Left forelimb (tissue), 1 donor: Measurements from ENCODE around the gene RTCA.
A peak's percentile ranks its signal among the peaks of the same experiment; 100 is the strongest.
"Not testable (repeated sequence)": the region's sequence is repeated elsewhere in the genome, so short reads cannot be mapped to it uniquely, and the experiment has no call there.

ENCODE experiments used
- DNase-seq: peaks from one replicate; pipeline ENCODE4 v3.0.0-alpha.2; 2018; ENCODE audit warnings: low spot score

RTCA gene

DNA sequence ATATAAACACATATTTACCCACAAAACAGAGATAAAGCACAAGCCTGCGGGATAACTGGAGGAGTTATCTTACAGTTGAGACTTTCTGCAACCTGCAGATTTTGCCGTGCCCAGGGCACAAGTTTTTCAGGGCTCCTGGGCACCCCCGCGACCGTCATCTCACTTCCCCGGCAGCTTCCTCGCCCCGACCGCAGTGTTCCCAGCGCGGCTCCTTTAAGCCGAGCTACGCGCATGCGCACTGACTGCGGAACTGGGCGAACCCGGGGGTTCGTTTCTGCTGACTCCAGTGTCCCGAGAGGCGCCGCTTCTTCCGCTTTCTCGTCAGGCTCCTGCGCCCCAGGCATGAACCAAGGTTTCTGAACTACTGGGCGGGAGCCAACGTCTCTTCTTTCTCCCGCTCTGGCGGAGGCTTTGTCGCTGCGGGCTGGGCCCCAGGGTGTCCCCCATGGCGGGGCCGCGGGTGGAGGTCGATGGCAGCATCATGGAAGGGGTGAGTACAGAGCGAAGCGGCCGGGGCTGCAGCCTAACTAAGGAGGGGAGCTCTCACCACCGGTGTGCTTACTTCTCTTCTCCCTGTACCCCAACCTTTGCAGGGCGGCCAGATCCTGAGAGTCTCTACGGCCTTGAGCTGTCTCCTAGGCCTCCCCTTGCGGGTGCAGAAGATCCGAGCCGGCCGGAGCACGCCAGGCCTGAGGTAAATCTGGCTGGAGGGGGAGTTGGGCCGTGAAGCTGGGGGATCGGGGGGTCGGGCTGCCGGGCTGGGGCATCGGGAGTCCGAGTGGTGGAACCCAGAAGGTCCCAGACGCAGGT lies at the start of gene RTCA:
RTCA (plus strand) TSS at position 286 of the 810 bp plus-strand sequence; CDS start at position 446, 160 bp downstream.
- peak; percentile 94 for DNase-seq

DNA sequence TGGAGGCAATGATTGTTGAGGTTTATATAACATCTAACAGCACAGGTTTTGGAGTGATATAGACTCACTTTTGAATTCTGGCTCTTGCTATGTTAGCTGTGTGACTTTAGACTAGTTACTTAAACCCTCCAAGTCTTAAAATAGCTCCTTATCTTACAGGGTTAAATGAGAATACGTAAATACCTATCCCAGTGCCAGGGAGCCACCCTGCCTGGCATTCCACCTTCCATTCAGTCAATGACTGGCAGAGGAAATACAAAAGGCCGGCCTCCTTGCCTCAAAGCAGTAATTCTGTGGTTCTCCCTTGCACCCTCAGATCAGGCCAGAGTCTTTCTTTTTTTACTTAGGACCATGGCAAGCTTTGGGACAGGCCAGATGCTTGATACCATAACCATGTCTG lies 48.2 kb upstream of the RTCA start:
- no peak for DNase-seq

DNA sequence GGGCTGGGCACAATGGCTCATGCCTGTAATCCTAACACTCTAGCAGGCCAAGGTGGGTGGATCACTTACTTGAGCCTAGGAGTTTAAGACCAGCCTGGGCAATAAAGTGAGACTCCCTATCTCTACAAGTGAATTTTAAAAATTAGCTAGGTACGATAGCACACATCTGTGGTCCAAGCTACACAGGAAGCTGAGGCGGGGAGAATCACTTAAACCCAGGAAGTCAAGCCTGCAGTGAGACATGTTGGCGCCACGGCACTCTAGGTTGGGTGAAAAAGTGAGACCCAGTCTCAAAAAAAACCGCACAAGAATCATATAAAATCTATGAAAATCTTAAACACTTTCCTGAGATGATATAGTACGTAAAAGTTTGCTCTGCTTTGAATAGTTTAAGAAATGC lies 46.6 kb upstream of the RTCA start:
- no peak for DNase-seq

DNA sequence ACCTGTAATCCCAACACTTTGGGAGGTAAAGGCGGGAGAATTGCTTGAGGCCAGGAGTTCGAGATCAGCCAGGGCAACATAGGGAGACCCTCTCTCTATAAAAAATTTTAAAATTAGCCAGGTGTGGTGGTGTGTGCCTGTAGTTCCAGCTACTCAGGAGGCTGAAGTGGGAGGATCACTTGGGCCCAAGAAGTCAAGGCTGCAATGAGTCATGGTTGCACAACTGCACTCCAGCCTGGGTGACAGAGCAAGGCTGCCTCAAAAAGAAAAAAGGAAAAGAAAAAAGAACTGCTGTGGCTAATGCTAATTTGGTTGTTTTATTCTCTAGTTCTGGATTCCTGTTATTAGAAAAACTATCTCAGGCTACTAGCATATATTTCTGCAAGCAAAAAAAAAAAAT lies 46.1 kb upstream of the RTCA start:
- no peak for DNase-seq

DNA sequence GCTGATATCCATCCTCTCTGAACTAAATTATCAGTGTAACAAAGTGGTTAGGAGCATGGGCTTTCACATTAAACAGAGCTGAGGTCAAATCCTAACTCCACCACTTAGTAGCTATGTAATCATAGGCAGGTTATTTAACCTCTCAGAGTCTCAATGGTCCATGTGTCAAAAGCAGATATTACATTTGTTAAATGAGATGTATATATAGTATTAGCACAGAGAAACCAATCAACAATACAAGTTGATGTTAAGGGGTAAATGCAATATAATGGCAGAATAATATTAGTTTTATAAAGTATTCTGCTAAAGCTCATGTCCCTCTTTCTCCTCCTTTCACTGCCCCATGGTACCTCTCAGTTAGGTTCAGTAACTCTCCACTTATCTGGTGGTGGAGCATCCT lies 43.6 kb upstream of the RTCA start:
- DNase-seq: no peak

DNA sequence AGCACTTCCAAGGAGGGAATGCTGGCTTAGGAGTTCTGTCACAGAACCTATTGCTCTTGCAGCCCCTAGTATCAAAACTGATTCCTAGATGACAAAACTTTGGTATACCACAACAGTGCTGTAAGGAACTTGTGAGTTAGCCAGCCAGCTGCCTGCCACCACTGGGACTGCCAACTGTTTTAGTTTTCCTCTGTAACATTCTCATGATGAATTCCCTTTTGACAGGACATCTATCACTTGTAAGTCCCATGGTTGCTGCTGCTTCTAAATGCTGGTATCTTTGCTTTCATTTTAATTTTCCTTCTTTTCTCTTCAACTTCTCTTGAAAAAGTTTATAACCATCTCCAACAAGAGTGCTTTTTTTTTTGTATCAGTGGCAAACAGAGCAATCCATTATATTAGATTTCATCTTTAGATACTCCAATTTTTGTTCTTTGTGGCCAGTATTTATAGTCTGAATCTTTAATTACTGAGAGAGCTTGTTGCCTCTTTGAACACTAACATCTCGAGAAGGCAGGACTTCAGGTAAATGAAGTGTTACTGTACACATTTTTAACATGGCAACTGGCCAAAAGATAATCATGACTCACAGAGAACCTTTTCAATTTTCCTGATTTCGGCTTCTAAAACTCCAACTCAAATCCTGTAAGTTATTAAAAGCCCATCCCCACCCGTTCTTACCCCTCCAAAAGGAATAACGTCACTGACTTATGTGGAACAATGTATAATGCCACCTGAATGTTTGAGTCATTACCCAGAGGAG lies 36.2 kb upstream of the RTCA start:
- no peak for DNase-seq

DNA sequence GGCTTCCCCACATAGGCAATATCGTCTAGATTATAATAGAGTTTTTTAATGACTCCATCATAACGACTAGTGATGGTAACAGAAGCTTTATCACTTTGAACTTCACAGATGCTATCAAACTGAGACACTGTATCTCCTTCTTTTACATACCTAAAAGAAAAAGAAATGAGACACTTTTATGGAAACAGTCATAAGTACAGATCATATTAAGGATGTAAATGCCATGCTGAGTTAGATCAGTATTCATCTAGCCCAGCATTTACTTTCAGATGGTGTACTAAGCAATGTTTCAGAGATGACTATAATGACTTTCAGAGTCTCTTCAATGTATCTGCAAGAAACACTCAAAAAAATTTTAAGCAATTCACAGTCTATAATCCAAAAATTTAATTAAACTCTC lies 35.3 kb upstream of the RTCA start:
- DNase-seq: no peak

DNA sequence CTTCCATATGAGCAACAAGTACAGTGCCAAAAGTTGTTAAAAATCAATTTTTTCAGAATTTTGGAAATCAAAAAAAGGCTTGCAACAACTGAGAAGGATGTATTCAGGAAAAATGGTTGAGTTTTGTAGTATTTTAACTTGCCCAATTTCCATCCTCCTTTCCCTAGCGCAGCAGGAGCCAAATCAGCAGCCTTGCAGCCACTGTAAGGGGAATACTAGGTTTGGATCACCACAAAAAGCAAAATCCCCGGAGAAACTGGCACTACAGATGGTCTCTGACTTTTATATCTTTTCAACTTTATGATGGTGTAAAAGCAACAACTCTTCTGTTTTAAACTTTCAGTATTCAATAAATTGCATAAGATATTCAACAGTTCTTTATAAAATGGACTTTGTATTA lies 34.3 kb upstream of the RTCA start:
- DNase-seq: no peak

DNA sequence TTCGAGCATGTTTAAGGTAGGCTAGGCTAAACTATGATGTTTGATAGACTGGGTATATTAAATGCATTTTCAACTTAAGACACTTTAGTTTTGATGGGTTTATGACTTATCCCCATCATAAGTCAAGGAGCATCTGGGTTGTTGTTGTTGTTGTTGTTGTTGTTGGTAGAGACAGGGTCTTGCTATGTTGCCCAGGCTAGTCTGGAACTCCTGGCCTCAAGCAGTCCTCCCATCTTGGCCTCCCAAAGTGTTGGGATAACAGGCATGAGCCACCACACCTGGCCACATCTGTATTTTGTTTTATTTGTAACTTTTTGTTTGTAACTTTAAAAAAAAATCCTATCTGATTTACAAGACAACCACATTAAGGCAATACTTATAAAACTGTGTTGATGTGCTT lies 33.9 kb upstream of the RTCA start:
- DNase-seq: no peak

DNA sequence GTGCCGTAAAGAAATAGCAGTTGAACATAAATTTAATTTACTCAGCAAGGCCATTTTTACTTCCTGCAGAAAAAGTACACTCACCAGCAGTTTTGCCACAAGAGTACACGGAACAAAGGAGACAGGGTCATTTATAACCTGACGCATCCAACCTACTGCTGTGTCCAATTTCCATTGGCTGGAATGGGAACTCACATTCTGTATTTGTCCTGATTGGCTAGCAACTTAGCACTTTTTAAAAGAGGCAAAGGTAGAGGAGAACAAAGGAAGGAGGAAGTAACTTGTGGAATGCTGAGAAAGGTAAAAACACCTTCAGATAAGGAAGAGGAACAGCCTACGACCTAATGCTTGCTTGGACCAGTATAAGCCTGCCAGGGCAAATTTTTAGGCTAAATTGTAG lies 32.5 kb upstream of the RTCA start:
- DNase-seq: not testable (repeated sequence)

DNA sequence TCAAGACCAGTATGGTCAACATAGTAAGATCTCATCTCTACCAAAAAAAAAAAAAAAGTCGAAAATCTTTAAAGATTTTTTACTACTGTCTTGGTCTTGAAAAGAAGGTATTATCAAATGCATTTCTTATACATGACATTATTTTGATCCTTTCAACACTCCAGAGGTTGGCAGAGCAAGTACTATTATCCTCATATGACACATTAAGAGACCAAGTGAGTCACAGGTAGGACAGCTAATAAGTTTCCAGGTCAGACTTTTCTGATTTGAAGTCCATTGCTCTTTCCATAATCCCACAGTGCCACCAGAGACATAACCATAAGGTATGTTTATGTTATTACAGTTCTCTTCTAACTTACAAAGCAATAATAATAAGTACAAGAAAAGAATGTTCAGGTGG lies 31.6 kb upstream of the RTCA start:
- DNase-seq: no peak

DNA sequence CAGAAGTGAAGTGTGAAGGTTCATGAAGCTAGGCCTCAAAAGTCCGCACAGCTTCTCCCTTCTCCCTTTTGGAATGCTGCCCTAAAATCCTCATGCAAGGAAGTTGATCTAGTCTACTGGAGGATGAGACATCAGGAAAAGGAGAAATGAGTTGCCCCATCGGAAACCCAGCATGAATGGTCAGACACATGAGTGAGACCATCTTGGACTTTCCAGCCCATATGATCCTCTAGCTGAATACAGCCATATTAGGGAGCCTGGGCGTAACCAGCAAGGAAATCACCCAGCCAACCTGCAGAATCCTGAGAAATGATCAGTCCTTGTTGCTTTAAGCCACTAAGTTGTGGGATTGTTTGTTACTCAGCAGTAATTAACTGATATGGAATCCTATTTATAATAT lies 28.9 kb upstream of the RTCA start:
- DNase-seq: no peak

DNA sequence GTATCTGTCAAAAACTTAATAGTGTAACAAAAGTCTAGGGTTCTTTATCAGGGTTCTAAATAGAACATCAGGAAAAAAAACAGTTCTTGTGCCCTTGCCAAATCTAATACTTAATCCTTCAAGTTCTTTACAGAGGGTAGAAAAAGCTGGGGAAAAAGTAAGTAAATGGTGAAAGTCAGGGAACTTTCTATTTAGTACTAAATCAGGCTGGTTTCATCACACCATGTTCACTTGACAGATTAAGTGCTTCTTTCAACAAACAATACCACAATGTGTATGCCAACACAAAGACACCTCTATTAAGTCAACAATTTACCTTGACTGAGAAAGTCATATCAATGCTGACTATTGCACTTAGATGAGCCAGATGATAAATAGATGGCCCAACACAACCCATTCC lies 26.1 kb upstream of the RTCA start:
- DNase-seq: no peak

DNA sequence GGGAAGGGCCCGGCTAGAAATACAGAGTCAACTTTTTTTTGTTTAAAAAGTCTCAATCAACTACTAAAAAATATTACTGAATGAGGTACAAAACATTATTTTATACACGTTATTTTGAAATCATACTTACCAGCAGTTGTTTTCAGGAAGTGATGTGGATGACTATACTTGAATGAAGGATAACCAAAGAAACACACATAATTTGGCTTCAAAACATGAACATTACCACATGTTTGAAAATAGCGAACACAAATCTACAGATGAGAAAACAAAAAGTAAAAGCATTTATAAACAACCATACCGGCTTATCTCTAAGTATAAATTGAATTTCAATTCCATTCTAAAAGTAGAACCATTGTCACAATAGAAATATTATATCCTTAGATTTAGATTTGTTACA lies 25.4 kb upstream of the RTCA start:
- DNase-seq: no peak

DNA sequence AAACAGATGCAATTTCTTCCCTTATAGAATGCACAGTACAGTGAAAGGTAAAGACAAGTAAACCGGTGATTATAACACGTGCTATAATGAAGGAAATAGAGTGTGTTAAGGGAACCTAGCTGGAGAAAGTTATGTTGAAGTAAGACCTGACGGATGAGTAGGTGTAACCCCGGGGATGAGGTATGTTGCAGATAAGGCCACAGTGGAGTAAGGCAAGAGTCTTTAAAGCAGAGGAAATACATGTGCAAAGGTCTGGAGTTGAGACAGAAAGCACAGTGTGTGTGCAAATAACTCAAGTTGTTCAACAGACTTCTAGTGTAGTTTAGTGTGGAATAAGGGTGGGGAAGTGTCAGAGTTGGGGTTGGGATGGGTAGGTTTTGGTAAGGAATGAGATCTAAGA lies 19.3 kb upstream of the RTCA start:
- no peak for DNase-seq

DNA sequence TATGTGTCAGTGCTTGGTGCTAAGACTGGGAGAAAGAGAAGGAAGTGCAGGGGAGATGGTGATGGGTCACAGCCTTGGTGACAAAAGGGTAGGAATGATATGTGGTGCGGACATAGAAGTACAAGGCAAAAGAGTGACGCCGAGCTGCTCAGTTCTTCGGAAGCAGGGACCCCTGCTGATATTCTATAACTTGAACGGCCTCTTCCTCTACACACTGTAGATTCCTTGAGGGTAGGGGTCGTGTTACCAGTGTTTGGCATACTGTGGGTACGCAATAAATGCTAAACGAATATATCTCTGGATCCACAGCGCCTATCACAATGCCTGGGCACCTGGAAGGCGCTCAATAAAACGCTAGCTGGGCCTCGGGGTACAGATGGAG lies 16.9 kb upstream of the RTCA start:
- no peak for DNase-seq

DNA sequence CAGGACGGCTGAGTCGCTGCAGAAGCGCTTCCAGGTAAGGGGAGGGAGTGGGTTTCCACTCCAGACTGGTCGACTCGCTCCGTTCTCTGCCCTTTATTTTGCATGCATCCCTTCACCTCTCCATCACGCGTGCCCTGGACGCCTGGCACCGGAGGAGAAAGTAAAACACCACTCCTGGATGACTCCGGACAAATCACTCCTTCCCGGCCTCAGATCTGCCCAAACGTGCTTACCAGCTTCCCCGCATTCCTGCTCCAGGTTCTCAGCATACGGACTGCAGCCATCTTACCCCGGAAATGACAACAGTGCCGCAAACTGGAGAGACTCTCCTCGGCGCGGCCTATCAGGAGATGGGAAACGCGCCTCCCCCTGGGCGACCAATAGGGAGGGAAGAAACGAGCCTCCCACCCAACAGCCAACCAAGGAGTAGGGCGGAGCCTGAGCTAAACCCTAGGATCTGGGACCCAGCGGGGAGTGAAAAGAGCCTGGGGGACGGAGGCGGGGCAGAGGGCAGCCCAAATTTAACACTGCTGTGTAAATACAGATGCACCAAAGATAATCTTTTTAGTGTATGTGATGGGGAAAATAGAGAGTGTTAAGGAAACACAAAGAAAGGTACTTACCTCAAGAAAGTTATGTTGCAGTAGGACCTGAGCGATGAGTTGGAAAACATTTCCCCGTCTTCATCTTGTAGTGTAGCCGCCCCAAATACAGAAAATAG lies 16.3 kb upstream of the RTCA start, which contains the start of gene DBT:
DBT (minus strand) TSS at position 298 of the 721 bp plus-strand sequence; CDS start at position 284, 14 bp downstream.
- peak; percentile 93 for DNase-seq

DNA sequence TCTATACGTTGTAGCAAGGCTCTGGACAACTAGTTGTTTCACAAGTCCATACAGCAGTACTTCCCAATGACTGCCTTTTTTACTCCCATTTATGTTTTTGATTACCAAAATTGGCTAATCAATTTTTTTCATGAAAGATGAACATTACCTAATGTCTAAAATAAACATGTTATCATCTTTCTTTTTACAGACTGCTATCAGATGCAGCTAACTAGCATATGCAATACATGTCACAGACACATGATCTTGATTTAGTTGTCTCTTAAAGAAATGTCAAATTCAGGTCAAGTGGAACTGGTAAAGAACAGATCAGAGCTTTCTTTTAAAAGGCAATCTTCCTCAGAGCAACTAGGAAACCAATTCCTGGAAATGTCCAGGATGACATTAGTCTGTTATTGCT lies 15.8 kb upstream of the RTCA start:
- no peak for DNase-seq

DNA sequence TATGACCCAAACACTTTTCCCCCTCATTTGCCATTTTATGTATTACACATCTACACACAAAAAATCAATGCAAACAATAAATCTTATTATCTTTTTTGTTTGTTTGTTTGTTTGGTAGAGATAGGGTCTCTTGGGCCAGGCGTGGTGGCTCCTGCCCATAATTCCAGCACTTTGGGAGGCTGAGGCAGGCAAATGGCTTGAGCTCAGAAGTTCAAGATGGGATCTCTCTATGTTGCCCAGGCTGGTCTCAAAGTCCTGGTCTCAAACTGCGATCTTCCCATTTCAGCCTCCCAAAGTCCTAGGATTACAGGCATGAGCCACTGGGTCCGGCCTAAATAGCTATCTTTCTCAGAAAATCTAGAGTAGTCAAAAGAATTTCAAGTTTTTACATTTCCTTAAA lies 15.2 kb upstream of the RTCA start:
- DNase-seq: no peak

DNA sequence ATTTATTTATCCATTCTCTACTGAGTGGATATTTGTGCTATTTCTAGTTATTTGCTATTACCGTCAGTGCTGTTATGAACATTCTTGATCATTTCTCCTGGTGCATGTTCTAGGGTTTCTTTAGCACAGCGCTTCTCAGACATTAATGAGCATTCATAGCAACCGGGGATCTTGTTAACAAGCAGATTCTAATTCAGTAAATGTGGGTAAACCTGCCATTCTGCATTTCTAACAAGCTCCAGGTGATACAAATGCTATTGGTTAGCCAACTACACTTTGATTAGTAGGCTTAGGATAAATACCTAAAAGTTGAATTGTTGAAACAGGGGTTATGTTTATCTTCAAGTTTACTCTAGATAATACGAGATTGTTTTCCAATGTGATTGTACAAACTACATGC lies 13.1 kb upstream of the RTCA start:
- DNase-seq: no peak

DNA sequence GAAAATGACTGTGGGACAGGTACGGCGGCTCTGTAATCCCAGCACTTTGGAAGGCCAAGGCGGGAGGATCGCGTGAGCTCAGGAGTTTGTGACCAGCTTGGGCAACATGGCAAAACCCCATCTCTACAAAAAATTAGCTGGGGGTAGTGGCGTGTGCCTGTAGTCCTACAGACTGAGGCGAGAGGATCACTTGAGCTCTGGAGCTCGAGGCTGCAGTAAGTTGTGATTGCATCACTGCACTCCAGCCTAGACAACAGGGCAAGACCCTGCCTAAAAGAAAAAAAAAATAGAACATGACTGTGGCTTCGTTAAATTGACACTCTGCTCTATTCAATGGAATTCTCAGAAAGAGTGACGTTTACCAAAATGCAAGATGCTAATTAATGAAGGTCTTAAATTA lies 12.5 kb upstream of the RTCA start:
- no peak for DNase-seq

DNA sequence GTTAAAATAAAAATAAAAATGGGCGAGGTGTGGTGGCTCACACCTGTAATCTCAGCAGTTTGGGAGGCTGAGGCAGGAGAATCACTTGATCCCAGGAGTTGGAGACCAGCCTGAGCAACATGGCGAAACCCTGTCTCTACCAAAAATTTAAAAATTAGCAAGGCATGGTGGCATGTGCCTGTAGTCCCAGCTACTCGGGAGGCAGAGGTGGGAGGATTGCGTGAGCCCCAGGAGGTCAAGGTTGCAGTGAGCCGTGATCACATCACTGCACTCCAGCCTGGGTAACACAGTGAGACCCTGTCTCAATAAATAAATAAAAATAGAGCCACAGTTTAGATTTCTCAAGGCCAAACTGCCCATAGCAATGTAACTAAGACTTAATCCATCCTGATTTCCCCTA lies 9.7 kb upstream of the RTCA start:
- not testable (repeated sequence) for DNase-seq

DNA sequence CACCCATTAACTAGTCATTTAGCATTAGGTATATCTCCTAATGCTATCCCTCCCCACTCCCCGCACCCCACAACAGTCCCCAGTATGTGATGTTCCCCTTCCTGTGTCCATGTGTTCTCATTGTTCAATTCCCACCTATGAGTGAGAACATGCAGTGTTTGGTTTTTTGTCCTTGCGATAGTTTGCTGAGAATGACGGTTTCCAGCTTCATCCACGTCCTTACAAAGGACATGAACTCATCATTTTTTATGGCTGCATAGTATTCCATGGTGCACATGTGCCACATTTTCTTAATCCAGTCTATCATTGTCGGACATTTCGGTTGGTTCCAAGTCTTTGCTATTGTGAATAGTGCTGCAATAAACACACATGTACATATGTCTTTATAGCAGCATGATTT lies 7.6 kb upstream of the RTCA start:
- not testable (repeated sequence) for DNase-seq
